ENCODE results near the gene BTBD10.
A peak's percentile ranks its signal among the peaks of the same experiment; 100 is the strongest.
"Not testable (repeated sequence)": the region's sequence is repeated elsewhere in the genome, so short reads cannot be mapped to it uniquely, and the experiment has no call there.

Gene BTBD10

GRCh38 chr11:13440100-13440855 is 22.7 kb downstream of the BTBD10 start:
- no peak for DNase-seq

GRCh38 chr11:13438291-13438690 is 24.7 kb downstream of the BTBD10 start:
- DNase-seq, result no peak

- DNase-seq, result not testable (repeated sequence)
Measured at GRCh38 chr11:13436836-13437235, 26.2 kb downstream of the BTBD10 start.

- DNase-seq, result no peak
Measured at GRCh38 chr11:13434247-13435205, 28.5 kb downstream of the BTBD10 start.

- no peak for DNase-seq
Measured at GRCh38 chr11:13433437-13433836, 29.6 kb downstream of the BTBD10 start.

DNA sequence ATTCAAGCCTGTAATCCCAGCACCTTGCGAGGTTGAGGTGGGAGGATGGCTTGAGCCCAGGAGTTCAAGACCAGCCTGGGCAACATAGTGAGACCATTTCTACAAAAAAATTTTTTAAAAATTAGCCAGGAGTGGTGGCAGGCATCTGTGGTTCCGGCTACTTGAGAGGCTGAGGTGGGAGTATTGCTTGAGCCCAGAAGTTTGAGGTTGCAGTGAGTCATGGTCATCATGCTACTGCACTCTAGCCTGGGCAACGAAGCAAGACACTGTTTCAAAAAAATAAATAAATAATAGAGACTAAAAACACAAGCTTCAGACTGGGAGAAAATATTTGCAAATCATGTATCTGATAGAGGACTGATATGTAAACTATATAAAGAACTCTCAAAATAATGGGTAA is 33.2 kb downstream of the BTBD10 start:
- DNase-seq, result no peak

GRCh38 chr11:13429288-13429687 is 33.7 kb downstream of the BTBD10 start:
- no peak for DNase-seq

DNA sequence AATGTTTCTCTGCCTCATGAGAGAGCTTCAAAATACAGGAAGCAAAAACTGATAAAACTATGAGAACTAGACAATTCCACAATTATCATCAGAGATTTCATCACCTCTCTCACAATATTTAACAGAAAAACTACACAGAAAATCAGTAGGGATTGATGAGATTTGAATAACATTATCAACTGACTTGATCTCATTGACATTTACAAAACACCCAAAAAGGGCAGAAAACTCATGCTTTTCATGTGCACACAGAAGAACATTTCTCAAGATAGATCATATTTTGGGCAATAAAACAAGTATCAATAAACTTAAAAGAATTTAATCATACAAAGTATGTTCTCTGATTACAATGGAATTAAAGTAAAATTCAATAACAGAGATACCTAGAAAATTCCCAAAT is 35.6 kb downstream of the BTBD10 start:
- DNase-seq, result no peak

GRCh38 chr11:13423372-13423771 is 39.6 kb downstream of the BTBD10 start:
- DNase-seq, result no peak

- DNase-seq, result no peak
Measured at GRCh38 chr11:13421561-13421960, 41.5 kb downstream of the BTBD10 start.

- no peak for DNase-seq
Measured at GRCh38 chr11:13415201-13415600, 47.8 kb downstream of the BTBD10 start.

DNA sequence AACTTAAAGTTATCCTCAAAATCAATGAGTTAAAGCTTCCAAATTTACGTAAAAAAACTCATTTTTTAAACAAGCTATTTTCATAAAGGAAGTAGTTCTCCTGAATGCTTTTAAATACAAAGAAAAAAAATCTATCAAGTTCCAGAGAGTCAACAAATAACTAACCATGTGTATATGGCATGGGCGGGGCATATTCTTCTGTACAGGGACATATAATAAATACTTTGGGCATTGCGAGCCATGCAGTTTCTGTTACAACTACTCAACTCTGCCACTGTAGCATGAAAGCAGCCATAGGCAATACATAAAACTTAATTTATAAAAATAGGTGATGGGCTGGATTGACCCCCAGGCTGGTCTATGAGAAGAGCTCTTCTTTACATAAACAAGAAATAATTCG is 57.8 kb downstream of the BTBD10 start:
- DNase-seq, result no peak

- DNase-seq, result not testable (repeated sequence)
Measured at GRCh38 chr11:13398335-13398734, 64.7 kb downstream of the BTBD10 start.

DNA sequence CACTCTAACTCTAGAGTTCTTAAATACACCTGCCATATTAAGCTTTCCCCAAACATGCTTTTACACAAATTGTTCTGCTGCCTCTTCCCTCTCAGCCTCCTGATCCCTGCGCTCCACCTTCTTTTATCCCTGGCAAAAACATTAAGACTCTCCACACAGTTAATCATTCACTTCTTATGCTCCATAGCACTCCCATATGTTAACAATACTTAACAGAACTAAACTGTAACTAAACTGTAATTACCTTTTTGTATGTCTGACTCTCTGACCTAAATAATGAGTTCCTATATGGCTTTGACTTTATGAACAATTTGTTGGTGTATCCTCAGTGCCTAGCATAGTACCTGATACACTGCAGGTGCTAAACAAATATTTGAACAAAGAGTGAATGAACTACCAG is 71.8 kb downstream of the BTBD10 start:
- no peak for DNase-seq

- no peak for DNase-seq
Measured at GRCh38 chr11:13388741-13389140, 74.3 kb downstream of the BTBD10 start.

GRCh38 chr11:13386567-13386966 is 76.5 kb downstream of the BTBD10 start:
- no peak for DNase-seq

- peak; percentile 2 to 9 for DNase-seq
Measured at GRCh38 chr11:13384908-13385640, 77.9 kb downstream of the BTBD10 start.

DNA sequence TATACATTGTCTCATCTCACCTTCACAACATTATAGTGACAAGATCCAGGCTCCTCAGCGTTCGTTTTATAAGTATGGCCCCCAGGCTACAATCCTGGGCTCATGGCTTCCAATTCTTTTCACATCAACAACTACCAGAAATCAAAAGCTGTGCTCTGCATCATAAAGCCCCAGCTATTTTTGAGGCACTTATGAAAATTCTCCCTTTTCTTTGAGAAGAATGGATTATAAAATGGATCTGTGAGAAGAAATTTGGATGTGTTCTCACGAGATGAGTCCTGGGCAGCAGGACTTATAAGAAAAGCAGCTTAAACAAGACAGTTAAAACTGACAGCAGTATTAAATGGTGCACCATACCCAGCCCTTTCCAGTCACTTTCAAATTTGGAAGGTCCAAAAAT is 80.3 kb downstream of the BTBD10 start:
- no peak for DNase-seq

DNA sequence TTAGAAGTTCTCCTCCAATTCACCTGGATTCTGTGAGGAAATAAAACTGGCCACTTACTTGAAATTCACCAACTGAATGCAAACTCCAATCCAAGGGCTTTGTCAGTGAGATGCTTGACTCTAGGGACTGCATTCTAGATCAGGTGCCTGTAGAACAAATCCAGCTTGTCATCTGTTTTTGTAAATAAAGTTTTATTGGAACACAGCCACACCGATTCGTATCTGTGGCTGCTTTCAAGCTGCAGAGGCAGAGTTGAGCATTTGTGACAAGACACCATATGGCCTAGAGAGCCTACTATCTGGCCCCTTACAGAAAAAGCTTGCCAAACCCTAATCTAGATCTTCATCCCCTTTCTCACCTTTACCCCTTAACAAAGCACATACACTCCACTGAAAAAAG is 82.3 kb downstream of the BTBD10 start:
- DNase-seq, result no peak

DNA sequence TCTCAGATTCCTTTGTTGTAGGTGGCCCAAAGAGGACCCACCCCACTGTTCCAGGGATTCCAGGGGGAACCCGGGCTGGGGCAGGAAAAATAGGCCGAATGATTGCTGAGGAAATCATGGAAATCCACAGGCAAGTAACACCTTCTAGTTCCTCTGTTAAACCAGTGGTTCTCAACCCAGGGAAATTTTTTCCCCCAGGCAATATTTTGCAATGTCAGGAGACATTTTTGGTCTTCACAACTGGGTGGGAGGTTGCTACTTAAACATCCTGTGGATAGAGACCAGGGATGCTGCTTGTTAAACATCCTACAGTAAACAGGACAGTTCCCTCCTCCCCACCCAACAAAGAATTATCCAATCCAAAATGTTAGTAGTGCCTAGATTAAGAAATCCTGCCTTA is 84.7 kb downstream of the BTBD10 start:
- no peak for DNase-seq

- no peak for DNase-seq
Measured at GRCh38 chr11:13376838-13377237, 86.2 kb downstream of the BTBD10 start.

DNA sequence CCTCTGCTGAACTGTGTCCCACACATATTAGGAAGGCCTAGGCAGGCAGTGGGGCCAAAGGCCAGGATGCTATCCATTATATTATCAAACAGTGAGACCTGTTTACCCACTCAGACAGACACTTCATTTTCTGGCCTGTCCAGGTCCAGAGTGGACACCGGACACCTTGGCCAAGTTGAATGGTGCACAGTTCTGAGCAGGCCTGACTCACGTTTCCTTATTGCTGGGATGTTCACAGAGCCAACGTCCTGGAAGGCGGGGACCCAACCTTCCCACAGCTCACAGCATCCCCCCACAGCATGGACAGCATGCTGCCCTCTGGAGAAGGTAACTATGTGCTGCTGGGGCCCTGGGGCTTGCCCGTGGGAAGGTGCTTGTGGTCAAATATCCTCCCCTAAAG is 86.6 kb downstream of the BTBD10 start:
- no peak for DNase-seq

DNA sequence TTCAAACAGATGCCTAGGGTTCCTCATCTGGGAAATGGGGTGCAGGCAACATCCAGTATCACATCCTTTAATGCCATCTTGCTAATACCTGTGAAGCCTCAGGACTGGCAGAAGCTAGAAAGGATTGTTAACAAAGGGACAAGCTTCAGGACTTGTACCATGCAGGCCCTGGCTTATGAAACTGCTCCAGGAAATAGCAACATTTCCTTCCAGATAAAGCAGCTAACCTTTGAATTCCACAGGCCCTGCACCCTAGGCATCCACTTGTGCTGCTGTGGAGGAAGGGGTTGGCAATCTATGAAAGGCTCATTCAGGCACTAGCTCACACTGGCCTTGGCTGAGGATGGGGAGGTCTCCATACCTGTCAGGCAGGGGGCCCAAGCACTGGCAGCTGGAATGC is 87.2 kb downstream of the BTBD10 start:
- no peak for DNase-seq
